ENCODE measurements around the gene ARHGAP6. TPM values are rescaled to one million over a fixed set of nuclear protein-coding genes. Genes with fewer than 3 reads are reported as not detected.
A peak's percentile ranks its signal among the peaks of the same experiment; 100 is the strongest.

The ARHGAP6 gene
- total and polyA plus RNA-seq, 9 of the 15 experiments (the other 6 are each of a cell fraction or from before 2014, with no cell fraction given): 12.5 to 63.6 (median 41.8) TPM

DNA sequence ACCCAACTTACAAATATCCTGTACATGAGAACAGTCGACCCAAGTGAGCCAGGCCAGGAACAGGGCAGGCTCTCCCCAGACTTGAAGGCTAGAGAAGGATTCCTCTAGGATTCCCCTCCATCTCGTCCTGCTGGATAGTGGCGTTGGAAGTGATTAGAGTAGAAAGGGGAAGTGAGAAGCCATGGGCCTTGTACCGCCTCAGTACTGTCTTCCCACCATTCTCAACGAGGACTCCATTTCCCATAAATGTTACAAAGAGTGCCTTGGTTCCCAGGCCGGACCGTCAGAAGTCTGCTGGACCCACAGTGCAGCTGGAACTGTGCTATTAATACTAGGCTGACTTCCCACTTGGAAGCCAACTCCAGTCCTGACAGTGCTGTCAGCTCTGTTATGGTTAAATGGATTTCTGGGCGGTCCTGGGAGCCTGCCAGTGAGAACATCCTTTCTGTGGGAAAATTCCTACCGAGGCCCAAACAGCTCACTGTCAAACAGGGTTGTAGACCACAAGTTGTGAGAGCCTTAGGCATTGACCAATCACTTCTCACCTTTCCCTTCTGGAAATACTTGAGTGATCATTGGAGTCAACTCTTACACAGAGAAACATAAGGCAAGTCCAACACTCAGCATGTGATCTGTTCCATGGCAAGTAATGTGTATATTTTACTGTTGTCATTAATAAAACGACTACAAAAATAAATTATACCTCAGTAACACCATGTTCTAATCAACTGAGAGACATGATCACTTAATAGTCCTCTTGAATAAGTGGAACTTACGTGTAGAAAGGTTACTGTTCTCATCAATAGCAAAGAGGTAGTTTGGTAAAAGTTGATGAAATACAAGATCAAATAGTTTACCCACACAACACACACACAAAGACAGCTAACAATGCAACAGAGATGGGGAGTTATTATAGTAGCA, 314.1 kb downstream of the ARHGAP6 start (continued):
- TF ChIP-seq, protein P1, sequence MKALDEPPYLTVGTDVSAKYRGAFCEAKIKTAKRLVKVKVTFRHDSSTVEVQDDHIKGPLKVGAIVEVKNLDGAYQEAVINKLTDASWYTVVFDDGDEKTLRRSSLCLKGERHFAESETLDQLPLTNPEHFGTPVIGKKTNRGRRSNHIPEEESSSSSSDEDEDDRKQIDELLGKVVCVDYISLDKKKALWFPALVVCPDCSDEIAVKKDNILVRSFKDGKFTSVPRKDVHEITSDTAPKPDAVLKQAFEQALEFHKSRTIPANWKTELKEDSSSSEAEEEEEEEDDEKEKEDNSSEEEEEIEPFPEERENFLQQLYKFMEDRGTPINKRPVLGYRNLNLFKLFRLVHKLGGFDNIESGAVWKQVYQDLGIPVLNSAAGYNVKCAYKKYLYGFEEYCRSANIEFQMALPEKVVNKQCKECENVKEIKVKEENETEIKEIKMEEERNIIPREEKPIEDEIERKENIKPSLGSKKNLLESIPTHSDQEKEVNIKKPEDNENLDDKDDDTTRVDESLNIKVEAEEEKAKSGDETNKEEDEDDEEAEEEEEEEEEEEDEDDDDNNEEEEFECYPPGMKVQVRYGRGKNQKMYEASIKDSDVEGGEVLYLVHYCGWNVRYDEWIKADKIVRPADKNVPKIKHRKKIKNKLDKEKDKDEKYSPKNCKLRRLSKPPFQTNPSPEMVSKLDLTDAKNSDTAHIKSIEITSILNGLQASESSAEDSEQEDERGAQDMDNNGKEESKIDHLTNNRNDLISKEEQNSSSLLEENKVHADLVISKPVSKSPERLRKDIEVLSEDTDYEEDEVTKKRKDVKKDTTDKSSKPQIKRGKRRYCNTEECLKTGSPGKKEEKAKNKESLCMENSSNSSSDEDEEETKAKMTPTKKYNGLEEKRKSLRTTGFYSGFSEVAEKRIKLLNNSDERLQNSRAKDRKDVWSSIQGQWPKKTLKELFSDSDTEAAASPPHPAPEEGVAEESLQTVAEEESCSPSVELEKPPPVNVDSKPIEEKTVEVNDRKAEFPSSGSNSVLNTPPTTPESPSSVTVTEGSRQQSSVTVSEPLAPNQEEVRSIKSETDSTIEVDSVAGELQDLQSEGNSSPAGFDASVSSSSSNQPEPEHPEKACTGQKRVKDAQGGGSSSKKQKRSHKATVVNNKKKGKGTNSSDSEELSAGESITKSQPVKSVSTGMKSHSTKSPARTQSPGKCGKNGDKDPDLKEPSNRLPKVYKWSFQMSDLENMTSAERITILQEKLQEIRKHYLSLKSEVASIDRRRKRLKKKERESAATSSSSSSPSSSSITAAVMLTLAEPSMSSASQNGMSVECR (CRISPR knock-in tag; IDR thresholded peaks at IDR 0.05): no peak
- TF ChIP-seq, protein P2, sequence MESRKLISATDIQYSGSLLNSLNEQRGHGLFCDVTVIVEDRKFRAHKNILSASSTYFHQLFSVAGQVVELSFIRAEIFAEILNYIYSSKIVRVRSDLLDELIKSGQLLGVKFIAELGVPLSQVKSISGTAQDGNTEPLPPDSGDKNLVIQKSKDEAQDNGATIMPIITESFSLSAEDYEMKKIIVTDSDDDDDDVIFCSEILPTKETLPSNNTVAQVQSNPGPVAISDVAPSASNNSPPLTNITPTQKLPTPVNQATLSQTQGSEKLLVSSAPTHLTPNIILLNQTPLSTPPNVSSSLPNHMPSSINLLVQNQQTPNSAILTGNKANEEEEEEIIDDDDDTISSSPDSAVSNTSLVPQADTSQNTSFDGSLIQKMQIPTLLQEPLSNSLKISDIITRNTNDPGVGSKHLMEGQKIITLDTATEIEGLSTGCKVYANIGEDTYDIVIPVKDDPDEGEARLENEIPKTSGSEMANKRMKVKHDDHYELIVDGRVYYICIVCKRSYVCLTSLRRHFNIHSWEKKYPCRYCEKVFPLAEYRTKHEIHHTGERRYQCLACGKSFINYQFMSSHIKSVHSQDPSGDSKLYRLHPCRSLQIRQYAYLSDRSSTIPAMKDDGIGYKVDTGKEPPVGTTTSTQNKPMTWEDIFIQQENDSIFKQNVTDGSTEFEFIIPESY (CRISPR knock-in tag; IDR thresholded peaks at IDR 0.05): 0 out of 2 replicates have a peak, but pooled peaks have one; percentile 8
- TF ChIP-seq VEZF1 (CRISPR knock-in tag; IDR thresholded peaks at IDR 0.05) (0 out of 2 replicates have a peak, but pooled peaks have one; percentile 12), ZSCAN32 (CRISPR knock-in tag; IDR thresholded peaks at IDR 0.05) (no peak), ZNF76 (CRISPR knock-in tag; IDR thresholded peaks at IDR 0.05; ENCODE audit: borderline replicate concordance) (peak; percentile 36; the same call in 1 of the 2 replicates), ZNF766 (CRISPR knock-in tag; conservative IDR thresholded peaks at IDR 0.05) (peak; percentile 81), PTTG1 (tag; IDR thresholded peaks at IDR 0.05; ENCODE audit: low read depth) (peak; percentile 27; the same call in 1 of the 2 replicates)
